Thyroid gland (tissue), 4 donors: Measurements from ENCODE around the gene LRRC8D. TPM values are rescaled to one million over a fixed set of nuclear protein-coding genes. Genes with fewer than 3 reads are reported as not detected.

Experiments
- DNase-seq, 2 donors: peaks; one replicate each; pipeline ENCODE4 v3.0.0-alpha.2; 2019
- H3K27ac ChIP-seq, 3 donors: fragments of 200-600 bp; sonication (generic); 1 replicate in 2 of 3; 2 replicates in 1 of 3; pipeline ENCODE4 v1.5.1; 2016 to 2019; ENCODE audit warnings: mild to moderate bottlenecking in 1 of 3, moderate library complexity in 1 of 3
- H3K27me3 ChIP-seq: fragments of 200-600 bp; sonication (generic); one replicate; pipeline ENCODE4 v1.5.1; 2019
- H3K36me3 ChIP-seq, 2 donors: fragments of 200-600 bp; sonication (generic); one replicate each; pipeline ENCODE4 v1.5.1; 2016 to 2019
- H3K4me1 ChIP-seq, 2 donors: fragments of 200-600 bp; sonication (generic); one replicate each; pipeline ENCODE4 v1.5.1; 2017 to 2019
- H3K4me3 ChIP-seq, 3 donors: fragments of 200-600 bp; sonication (generic); replicated peaks in 1 of 3; 1 replicate in 2 of 3; 2 replicates in 1 of 3; pipeline ENCODE4 v1.5.1; 2016; ENCODE audit warnings: mild to moderate bottlenecking in 1 of 3
- H3K9me3 ChIP-seq: fragments of 200-600 bp; sonication (generic); one replicate; pipeline ENCODE4 v1.5.1; 2017
- POLR2A ChIP-seq, 2 donors: fragments of 450-650 bp; IDR thresholded peaks; one replicate each; pipeline ENCODE4 v1.6.1; 2017; ENCODE audit warnings: antibody characterized with exemption in 2 of 2, mild to moderate bottlenecking in 2 of 2, moderate library complexity in 1 of 2
- WGBS, 2 donors: methylation state at CpG; one replicate each; pipeline ENCODE4 v1.1.5; 2017; 5-methylcytosine and 5-hydroxymethylcytosine counted together
- intact Hi-C: fragments of 100-400 bp; cut with DNase I; formaldehyde crosslinking; loops from one replicate; pipeline ENCODE4 v1.15.1; 2023
- total RNA-seq, 4 donors: library from RNA; depleted of rRNA; stranded (reverse); fragments of >200 nt; gene quantifications; one replicate each; pipeline ENCODE4 v1.2.3, GENCODE V29; 2016
- TF ChIP-seq, protein P1 (sequence below), 6 experiments: fragments of 200-600 bp in 3 of 6; fragments of 450-650 bp in 3 of 6; sonication (generic) in 3 of 6; IDR thresholded peaks; one replicate each; pipeline ENCODE4 v1.5.1; 2016 to 2019; ENCODE audit warnings: antibody characterized with exemption in 6 of 6, mild to moderate bottlenecking in 2 of 6, inconsistent platforms in 1 of 6, moderate library complexity in 1 of 6

The LRRC8D gene
- total RNA-seq, 4 donors from 2014 or later: 21.1 to 46.7 (median 35.3) TPM

DNA sequence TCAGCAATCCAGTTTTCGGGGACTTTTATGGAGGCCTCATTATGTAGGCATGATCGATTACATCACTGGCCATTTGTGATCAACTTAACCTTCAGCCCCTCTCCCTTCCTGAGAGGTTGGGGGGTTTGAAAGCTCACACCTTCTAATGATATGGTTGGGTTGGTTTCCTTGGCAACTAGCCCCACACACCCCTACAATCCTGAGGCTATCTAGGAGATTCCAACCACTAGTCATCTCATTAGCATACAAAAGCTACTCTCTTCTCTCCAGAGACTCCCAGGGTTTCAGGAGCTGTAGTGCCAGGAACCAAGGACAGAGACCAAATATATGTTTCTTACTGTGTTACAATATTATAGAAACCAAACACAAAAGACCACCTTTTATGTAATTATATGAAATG, 138.9 kb downstream of the LRRC8D start:
- TF ChIP-seq, protein P1, sequence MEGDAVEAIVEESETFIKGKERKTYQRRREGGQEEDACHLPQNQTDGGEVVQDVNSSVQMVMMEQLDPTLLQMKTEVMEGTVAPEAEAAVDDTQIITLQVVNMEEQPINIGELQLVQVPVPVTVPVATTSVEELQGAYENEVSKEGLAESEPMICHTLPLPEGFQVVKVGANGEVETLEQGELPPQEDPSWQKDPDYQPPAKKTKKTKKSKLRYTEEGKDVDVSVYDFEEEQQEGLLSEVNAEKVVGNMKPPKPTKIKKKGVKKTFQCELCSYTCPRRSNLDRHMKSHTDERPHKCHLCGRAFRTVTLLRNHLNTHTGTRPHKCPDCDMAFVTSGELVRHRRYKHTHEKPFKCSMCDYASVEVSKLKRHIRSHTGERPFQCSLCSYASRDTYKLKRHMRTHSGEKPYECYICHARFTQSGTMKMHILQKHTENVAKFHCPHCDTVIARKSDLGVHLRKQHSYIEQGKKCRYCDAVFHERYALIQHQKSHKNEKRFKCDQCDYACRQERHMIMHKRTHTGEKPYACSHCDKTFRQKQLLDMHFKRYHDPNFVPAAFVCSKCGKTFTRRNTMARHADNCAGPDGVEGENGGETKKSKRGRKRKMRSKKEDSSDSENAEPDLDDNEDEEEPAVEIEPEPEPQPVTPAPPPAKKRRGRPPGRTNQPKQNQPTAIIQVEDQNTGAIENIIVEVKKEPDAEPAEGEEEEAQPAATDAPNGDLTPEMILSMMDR (IDR thresholded peaks at IDR 0.05): no peak
- TF ChIP-seq POLR2A (IDR thresholded peaks at IDR 0.05): no peak
- no peaks in the 10 kb centered on the region for H3K9me3 ChIP-seq
- intact Hi-C loops: loop anchor here (10.0 kb wide), 1 partner anchor 155 kb away; no protein-coding TSS in a partner anchor
- H3K4me3 ChIP-seq: no peak overlapping the region
- no peaks in the 10 kb centered on the region for H3K4me1 ChIP-seq
- H3K27me3 ChIP-seq: no peaks in the 10 kb centered on the region
- WGBS, 2 donors: 100% methylated on average over 2 of the region's 2 CpGs
- no peak overlapping the region for H3K27ac ChIP-seq
- DNase-seq: no peak
- H3K36me3 ChIP-seq: no peaks in the 10 kb centered on the region

DNA sequence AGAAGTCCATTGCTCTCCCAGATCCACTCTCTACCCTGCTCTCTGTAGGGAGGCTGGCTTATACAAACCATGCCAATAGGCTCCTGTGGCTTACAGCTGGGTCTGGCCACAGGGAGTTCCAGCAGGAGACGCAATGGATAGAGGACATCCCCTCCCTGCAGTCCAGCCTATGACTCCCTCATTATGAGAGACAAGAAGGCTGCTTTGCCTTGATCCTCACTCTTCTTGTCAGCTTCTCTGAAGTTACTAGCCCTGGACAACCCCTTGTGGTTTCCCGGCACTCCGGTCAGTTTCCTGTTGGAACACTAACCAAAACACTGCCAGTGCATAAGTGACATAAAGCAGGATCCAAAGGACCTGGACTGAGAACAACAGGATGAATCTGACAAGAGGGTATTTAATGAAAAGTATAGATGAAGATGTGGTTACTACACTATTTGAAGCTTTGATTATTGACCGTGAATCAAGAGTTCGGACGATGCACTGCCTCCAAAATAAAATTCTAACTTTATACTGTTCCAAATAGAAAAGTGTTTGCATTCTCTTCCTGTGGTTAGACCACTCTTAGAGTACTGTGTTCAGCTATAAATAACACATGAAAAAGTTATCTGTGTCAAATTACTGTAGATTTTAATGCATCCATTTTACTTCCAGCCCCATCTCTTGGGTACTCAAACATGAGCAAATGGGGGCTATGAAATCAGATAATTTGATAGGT, 141.4 kb downstream of the LRRC8D start:
- WGBS, 2 donors: 63 to 82% methylated on average over 6 of the region's 6 CpGs
- intact Hi-C loops: no loop called here

DNA sequence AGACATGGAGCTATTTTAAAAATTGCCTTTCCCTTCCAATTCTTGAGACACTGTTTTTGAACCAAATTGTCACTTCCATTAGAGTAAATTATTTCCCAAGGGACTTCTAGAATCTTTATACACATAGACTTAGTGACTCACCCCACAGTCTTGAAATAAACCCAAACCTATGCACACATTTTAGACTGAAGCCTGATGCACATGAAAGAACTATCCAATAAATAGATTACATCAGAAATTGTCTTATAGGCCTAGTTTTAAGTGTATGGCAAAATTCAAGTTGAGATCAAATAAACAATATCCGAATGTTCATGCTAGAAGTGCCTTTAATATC, 141.9 kb downstream of the LRRC8D start:
- H3K27me3 ChIP-seq: no peaks in the 10 kb centered on the region

More for the DNA sequence above, 141.4 kb downstream of the LRRC8D start:
- no peaks in the 10 kb centered on the region for H3K4me1 ChIP-seq
- no peak for DNase-seq
- no peaks in the 10 kb centered on the region for H3K27me3 ChIP-seq
- H3K4me3 ChIP-seq: no peak overlapping the region
- H3K36me3 ChIP-seq: no peaks in the 10 kb centered on the region
- H3K27ac ChIP-seq: no peak overlapping the region
- no peaks in the 10 kb centered on the region for H3K9me3 ChIP-seq
- TF ChIP-seq POLR2A (IDR thresholded peaks at IDR 0.05): no peak
- TF ChIP-seq, protein P1 (IDR thresholded peaks at IDR 0.05): no peak

DNA sequence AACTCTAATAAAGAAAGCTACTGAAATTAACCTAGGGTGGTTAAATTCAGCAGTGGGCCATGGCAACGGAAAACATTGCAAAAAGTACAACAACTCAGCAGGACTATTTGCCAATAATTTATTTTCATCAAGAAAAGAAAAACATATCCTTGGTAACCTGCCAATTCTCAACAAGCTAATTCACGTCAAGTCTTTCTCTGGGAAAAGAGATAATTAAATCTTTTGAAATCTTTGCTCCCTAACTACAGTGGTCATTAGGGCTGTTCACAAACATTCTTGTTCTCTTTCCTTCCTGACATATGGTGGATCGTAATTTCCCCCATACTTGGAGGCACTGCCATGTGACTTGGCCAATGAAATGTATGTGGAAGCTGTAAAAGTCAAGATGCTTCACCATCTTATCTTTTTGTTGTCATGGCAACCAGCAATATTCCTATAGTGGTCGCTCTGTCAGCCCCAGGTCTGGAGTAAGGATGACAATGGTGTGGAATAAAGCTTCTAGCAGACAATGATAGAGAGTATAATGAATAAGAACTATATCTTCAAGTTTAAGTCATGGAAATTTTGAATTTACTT, 144.4 kb downstream of the LRRC8D start:
- H3K36me3 ChIP-seq: no peaks in the 10 kb centered on the region
- no peak overlapping the region for H3K4me3 ChIP-seq
- 72 to 73% methylated on average over 4 of the region's 4 CpGs for WGBS, 2 donors
- H3K4me1 ChIP-seq: no peaks in the 10 kb centered on the region
- DNase-seq: no peak
- intact Hi-C loops: no loop called here
- H3K27ac ChIP-seq: no peak overlapping the region
- H3K9me3 ChIP-seq: no peaks in the 10 kb centered on the region
- no peaks in the 10 kb centered on the region for H3K27me3 ChIP-seq
- TF ChIP-seq POLR2A (IDR thresholded peaks at IDR 0.05): no peak
- TF ChIP-seq, protein P1 (IDR thresholded peaks at IDR 0.05): no peak

More for the DNA sequence above, 141.9 kb downstream of the LRRC8D start:
- DNase-seq: no peak
- Histone ChIP-seq H3K36me3 (no peaks in the 10 kb centered on the region), H3K4me3 (no peak overlapping the region), H3K4me1 (no peaks in the 10 kb centered on the region), H3K27ac (no peak overlapping the region), H3K9me3 (no peaks in the 10 kb centered on the region)
- TF ChIP-seq, protein P1 (IDR thresholded peaks at IDR 0.05): no peak
- TF ChIP-seq POLR2A (IDR thresholded peaks at IDR 0.05): no peak
- 94 to 96% methylated on average over 1 of the region's 1 CpG for WGBS, 2 donors
- intact Hi-C loops: no loop called here

DNA sequence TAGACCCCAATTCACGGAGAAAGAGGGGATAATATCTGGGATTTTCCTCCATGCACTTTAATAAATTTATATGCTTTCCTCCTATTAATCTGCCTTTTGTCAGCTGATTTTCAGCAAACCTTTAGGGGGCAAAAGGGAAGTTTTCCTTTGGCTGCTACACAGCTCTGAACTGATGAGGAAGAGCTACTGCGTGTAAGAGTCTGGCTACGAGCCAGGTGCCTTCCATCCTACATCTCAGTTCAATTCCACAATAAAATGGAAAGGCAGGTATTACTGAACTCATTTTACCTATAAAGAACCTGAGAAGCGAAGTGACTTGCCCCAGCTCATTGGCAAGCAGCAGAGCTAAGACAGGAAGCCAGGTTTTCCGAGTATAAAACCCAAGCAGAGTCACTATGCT, 145.8 kb downstream of the LRRC8D start:
- no peaks in the 10 kb centered on the region for H3K27me3 ChIP-seq
- no peak for DNase-seq

More for the DNA sequence above, 145.8 kb downstream of the LRRC8D start:
- intact Hi-C loops: no loop called here
- H3K27ac ChIP-seq: no peak overlapping the region
- TF ChIP-seq POLR2A (IDR thresholded peaks at IDR 0.05): no peak
- TF ChIP-seq, protein P1 (IDR thresholded peaks at IDR 0.05): no peak
- H3K4me3 ChIP-seq: no peak overlapping the region
- 65 to 70% methylated on average over 5 of the region's 5 CpGs for WGBS, 2 donors
- no peaks in the 10 kb centered on the region for H3K9me3 ChIP-seq
- H3K4me1 ChIP-seq: no peaks in the 10 kb centered on the region
- H3K36me3 ChIP-seq: no peaks in the 10 kb centered on the region
